Kidney (tissue), 14 donors: Measurements from ENCODE around the gene GRIK2. TPM values are rescaled to one million over a fixed set of nuclear protein-coding genes. Genes with fewer than 3 reads are reported as not detected.
A peak's percentile ranks its signal among the peaks of the same experiment; 100 is the strongest.

Experiments used
- DNase-seq, 5 donors: peaks; one replicate each; pipeline ENCODE4 v3.0.0-alpha.2; 2013 to 2020
- FAIRE-seq: peaks from 2 replicates; lab custom pipeline; 2012; peaks lifted over from hg19 to GRCh38; lab: Jason Lieb, UNC
- H3K27ac ChIP-seq, 2 donors: one replicate each; pipeline ENCODE4 v1.7.0; 2013; ENCODE audit warnings: low read depth in 2 of 2, low read length in 2 of 2, inconsistent platforms in 1 of 2
- H3K27me3 ChIP-seq: one replicate; pipeline ENCODE4 v1.7.1; 2013; ENCODE audit warnings: low read length, inconsistent platforms; ENCODE audit not compliant: control insufficient read depth, insufficient read depth
- H3K36me3 ChIP-seq, 3 donors: one replicate each; pipeline versions ENCODE4 v1.7.0 to v1.7.1; 2013; ENCODE audit warnings: low read length in 3 of 3, control low read depth in 1 of 3, inconsistent platforms in 1 of 3; ENCODE audit not compliant: insufficient read depth in 3 of 3, control insufficient read depth in 2 of 3
- H3K4me1 ChIP-seq, 3 donors: one replicate each; pipeline versions ENCODE4 v1.7.0 to v1.7.1; 2013; ENCODE audit warnings: low read length in 3 of 3, inconsistent platforms in 1 of 3, low read depth in 1 of 3; ENCODE audit not compliant: control insufficient read depth in 2 of 3, insufficient read depth in 2 of 3
- H3K4me3 ChIP-seq, 3 donors: one replicate each; pipeline versions ENCODE4 v1.7.0 to v1.8.1; 2013; ENCODE audit warnings: low read length in 3 of 3, control low read depth in 1 of 3, inconsistent platforms in 1 of 3
- H3K9ac ChIP-seq, 3 donors: one replicate each; pipeline versions ENCODE4 v1.7.0 to v1.7.1; 2013; ENCODE audit warnings: low read length in 3 of 3, control low read depth in 1 of 3, inconsistent platforms in 1 of 3
- H3K9me3 ChIP-seq, 3 donors: one replicate each; pipeline versions ENCODE4 v1.7.0 to v1.7.1; 2013; ENCODE audit warnings: low read length in 3 of 3, control low read depth in 1 of 3, inconsistent platforms in 1 of 3; ENCODE audit not compliant: control insufficient read depth in 2 of 3, insufficient read depth in 1 of 3
- CTCF ChIP-seq: IDR thresholded peaks from 3 replicates; pipeline ENCODE4 v1.5.1; 2012; ENCODE audit warnings: mild to moderate bottlenecking, moderate library complexity, borderline replicate concordance; ENCODE audit not compliant: insufficient read depth; ENCODE audit errors: extremely low read depth
- intact Hi-C: fragments of 100-400 bp; cut with DNase I; formaldehyde crosslinking; loops from one replicate; pipeline ENCODE4 v1.11.1; 2022
- polyA plus RNA-seq: library from polyadenylated mRNA; stranded (reverse); fragments of 350-450 nt; fragmentation: Illumina TruSeq; extraction: RNeasy Lipid Tissue Mini Kit (QIAGEN cat#74804); gene quantifications from one replicate; pipeline ENCODE4 v1.2.3, GENCODE V29; 2014; ENCODE audit warnings: low read depth, low replicate concordance; ENCODE audit not compliant: insufficient read depth
- total RNA-seq: library from RNA; stranded (reverse); fragmentation: NEBNext Ultra II Directional; extraction: Animal tissue kit (Norgen Biotek cat#: 25700); gene quantifications from one replicate; pipeline ENCODE4 v1.2.1, GENCODE V29; 2021
- donor health status: control.
- donor health status: control.
- donor health status: control.
- donor health status: control.
- donor health status: control.
- donor health status: DM: yes; HTN: yes; CAD: no.
- donor health status: Normal renal cell carcinoma (clear cell type).

The GRIK2 gene
- total and polyA plus RNA-seq, 2 donors from 2014 or later, result 0.82 to 1.4 TPM

- FAIRE-seq (no peak), DNase-seq (peak in 1 of 5 donors; percentile 1)
- H3K27me3 ChIP-seq, result no peaks in the 10 kb centered on the region
- no peak overlapping the region for H3K4me3 ChIP-seq
- H3K4me1 ChIP-seq, result no peaks in the 10 kb centered on the region
- no peak overlapping the region for H3K27ac ChIP-seq
- H3K9me3 ChIP-seq, result no peaks in the 10 kb centered on the region
- intact Hi-C loops, result no loop called here
- H3K36me3 ChIP-seq, result no peaks in the 10 kb centered on the region
- TF ChIP-seq CTCF, result no peak
- H3K9ac ChIP-seq, result no peak overlapping the region
Observed at GRCh38 chr6:101668496-101669030, 275.1 kb downstream of the GRIK2 start.

GRCh38 chr6:101676187-101676586 lies 282.7 kb downstream of the GRIK2 start:
- Histone ChIP-seq H3K27me3 (no peaks in the 10 kb centered on the region), H3K27ac (no peak overlapping the region), H3K9ac (no peak overlapping the region), H3K9me3 (no peaks in the 10 kb centered on the region), H3K4me1 (no peaks in the 10 kb centered on the region), H3K36me3 (no peaks in the 10 kb centered on the region), H3K4me3 (no peak overlapping the region)
- no peak for DNase-seq
- no peak for TF ChIP-seq CTCF
- FAIRE-seq, result no peak
- intact Hi-C loops, result no loop called here

GRCh38 chr6:101682937-101683336 lies 289.4 kb downstream of the GRIK2 start:
- Histone ChIP-seq H3K27ac (no peak overlapping the region), H3K9ac (no peak overlapping the region), H3K9me3 (no peaks in the 10 kb centered on the region), H3K4me3 (no peak overlapping the region), H3K4me1 (no peaks in the 10 kb centered on the region), H3K36me3 (no peaks in the 10 kb centered on the region), H3K27me3 (no peaks in the 10 kb centered on the region)
- intact Hi-C loops, result no loop called here
- no peak for TF ChIP-seq CTCF
- DNase-seq, result no peak
- no peak for FAIRE-seq

- Histone ChIP-seq H3K4me1 (no peaks in the 10 kb centered on the region), H3K27ac (no peak overlapping the region), H3K4me3 (no peak overlapping the region), H3K9ac (no peak overlapping the region), H3K27me3 (no peaks in the 10 kb centered on the region), H3K9me3 (no peaks in the 10 kb centered on the region), H3K36me3 (no peaks in the 10 kb centered on the region)
- no peak for DNase-seq
- no peak for FAIRE-seq
- no peak for TF ChIP-seq CTCF
- intact Hi-C loops, result no loop called here
Observed at GRCh38 chr6:101683884-101684283, 290.4 kb downstream of the GRIK2 start.
